Tibial artery (tissue), 4 donors: ENCODE measurements around the gene KCNE3.

Experiments
- DNase-seq, 2 donors: peaks; one replicate each; pipeline ENCODE4 v3.0.0-alpha.2; 2019
- H3K27ac ChIP-seq, 2 donors: fragments of 200-600 bp; sonication (generic) in 1 of 2; 1 replicate in 1 of 2; 2 replicates in 1 of 2; pipeline ENCODE4 v1.5.1; 2018 to 2019; ENCODE audit warnings: mild to moderate bottlenecking in 1 of 2
- H3K27me3 ChIP-seq, 2 donors: fragments of 200-600 bp; sonication (generic) in 1 of 2; one replicate each; pipeline versions ENCODE4 v1.5.1 to v1.6.0; 2016 to 2019
- H3K36me3 ChIP-seq, 3 donors: fragments of 200-600 bp; sonication (generic) in 2 of 3; one replicate each; pipeline ENCODE4 v1.5.1; 2016 to 2019; ENCODE audit warnings: mild to moderate bottlenecking in 2 of 3
- H3K4me1 ChIP-seq, 4 donors: fragments of 200-600 bp; sonication (generic) in 2 of 4; 1 replicate in 3 of 4; 2 replicates in 1 of 4; pipeline ENCODE4 v1.5.1; 2016 to 2019
- H3K4me3 ChIP-seq, 2 donors: fragments of 200-600 bp; sonication (generic) in 1 of 2; 1 replicate in 1 of 2; 2 replicates in 1 of 2; pipeline ENCODE4 v1.5.1; 2018 to 2019; ENCODE audit warnings: mild to moderate bottlenecking in 2 of 2
- H3K9me3 ChIP-seq, 3 donors: fragments of 200-600 bp; sonication (generic) in 1 of 3; one replicate each; pipeline ENCODE4 v1.5.1; 2016 to 2019
- CTCF ChIP-seq, 2 experiments: fragments of 200-600 bp in 1 of 2; fragments of 450-650 bp in 1 of 2; IDR thresholded peaks; one replicate each; pipeline ENCODE4 v1.5.1; 2017 to 2019; ENCODE audit warnings: antibody characterized with exemption in 2 of 2, mild to moderate bottlenecking in 1 of 2, moderate library complexity in 1 of 2
- intact Hi-C: fragments of 100-400 bp; cut with DNase I; formaldehyde crosslinking; loops from one replicate; pipeline ENCODE4 v1.15.0; 2023; ENCODE audit warnings: low total_unique reads

The KCNE3 gene

GRCh38 chr11:74429205-74429604, 38.1 kb downstream of the KCNE3 start:
- no peaks in the 10 kb centered on the region for H3K9me3 ChIP-seq
- no peaks in the 10 kb centered on the region for H3K36me3 ChIP-seq
- no peak overlapping the region for H3K27ac ChIP-seq
- no peak for DNase-seq
- intact Hi-C loops, result no loop called here
- no peak overlapping the region for H3K4me3 ChIP-seq
- no peak for TF ChIP-seq CTCF (IDR thresholded peaks at IDR 0.05)
- H3K27me3 ChIP-seq, result no peaks in the 10 kb centered on the region
- no peaks in the 10 kb centered on the region for H3K4me1 ChIP-seq

GRCh38 chr11:74427384-74427886, 39.9 kb downstream of the KCNE3 start:
- no peak for DNase-seq
- Histone ChIP-seq H3K27me3 (no peaks in the 10 kb centered on the region), H3K4me3 (no peak overlapping the region), H3K9me3 (no peaks in the 10 kb centered on the region), H3K36me3 (no peaks in the 10 kb centered on the region), H3K4me1 (no peaks in the 10 kb centered on the region), H3K27ac (no peak overlapping the region)
- intact Hi-C loops, result no loop called here
- no peak for TF ChIP-seq CTCF (IDR thresholded peaks at IDR 0.05)

GRCh38 chr11:74425100-74425499, 42.2 kb downstream of the KCNE3 start:
- DNase-seq, result no peak
- H3K4me1 ChIP-seq, result no peaks in the 10 kb centered on the region
- H3K4me3 ChIP-seq, result no peak overlapping the region
- no peak overlapping the region for H3K27ac ChIP-seq
- intact Hi-C loops, result no loop called here
- no peaks in the 10 kb centered on the region for H3K36me3 ChIP-seq
- no peaks in the 10 kb centered on the region for H3K9me3 ChIP-seq
- H3K27me3 ChIP-seq, result no peaks in the 10 kb centered on the region
- TF ChIP-seq CTCF (IDR thresholded peaks at IDR 0.05), result no peak

GRCh38 chr11:74418509-74418895, 48.8 kb downstream of the KCNE3 start:
- intact Hi-C loops, result no loop called here
- H3K9me3 ChIP-seq, result no peaks in the 10 kb centered on the region
- peak overlapping the region; percentile 70 for H3K27ac ChIP-seq
- peaks cover 0 to 28% (median 15%) of the 10 kb centered on the region in 4 donors for H3K4me1 ChIP-seq
- H3K27me3 ChIP-seq, result no peaks in the 10 kb centered on the region
- H3K4me3 ChIP-seq, result no peak overlapping the region
- DNase-seq, result no peak
- TF ChIP-seq CTCF (IDR thresholded peaks at IDR 0.05), result no peak
- H3K36me3 ChIP-seq, result no peaks in the 10 kb centered on the region

GRCh38 chr11:74417860-74418508, 49.4 kb downstream of the KCNE3 start:
- intact Hi-C loops, result no loop called here

More at GRCh38 chr11:74417860-74418508, 49.4 kb downstream of the KCNE3 start:
- peak overlapping the region; percentile 70 for H3K27ac ChIP-seq
- H3K4me1 ChIP-seq, result peaks cover 0 to 28% (median 15%) of the 10 kb centered on the region in 4 donors
- DNase-seq, result no peak
- H3K4me3 ChIP-seq, result no peak overlapping the region
- no peaks in the 10 kb centered on the region for H3K9me3 ChIP-seq
- no peaks in the 10 kb centered on the region for H3K27me3 ChIP-seq
- no peaks in the 10 kb centered on the region for H3K36me3 ChIP-seq
- no peak for TF ChIP-seq CTCF (IDR thresholded peaks at IDR 0.05)
